GM18526 (cell line): Measurements from ENCODE around the gene PTPRJ.

Experiments
- POLR2A ChIP-seq: IDR thresholded peaks from 3 replicates; pipeline ENCODE4 v1.6.1; 2011; ENCODE audit not compliant: insufficient read length; ENCODE audit errors: extremely low read depth

PTPRJ gene

DNA sequence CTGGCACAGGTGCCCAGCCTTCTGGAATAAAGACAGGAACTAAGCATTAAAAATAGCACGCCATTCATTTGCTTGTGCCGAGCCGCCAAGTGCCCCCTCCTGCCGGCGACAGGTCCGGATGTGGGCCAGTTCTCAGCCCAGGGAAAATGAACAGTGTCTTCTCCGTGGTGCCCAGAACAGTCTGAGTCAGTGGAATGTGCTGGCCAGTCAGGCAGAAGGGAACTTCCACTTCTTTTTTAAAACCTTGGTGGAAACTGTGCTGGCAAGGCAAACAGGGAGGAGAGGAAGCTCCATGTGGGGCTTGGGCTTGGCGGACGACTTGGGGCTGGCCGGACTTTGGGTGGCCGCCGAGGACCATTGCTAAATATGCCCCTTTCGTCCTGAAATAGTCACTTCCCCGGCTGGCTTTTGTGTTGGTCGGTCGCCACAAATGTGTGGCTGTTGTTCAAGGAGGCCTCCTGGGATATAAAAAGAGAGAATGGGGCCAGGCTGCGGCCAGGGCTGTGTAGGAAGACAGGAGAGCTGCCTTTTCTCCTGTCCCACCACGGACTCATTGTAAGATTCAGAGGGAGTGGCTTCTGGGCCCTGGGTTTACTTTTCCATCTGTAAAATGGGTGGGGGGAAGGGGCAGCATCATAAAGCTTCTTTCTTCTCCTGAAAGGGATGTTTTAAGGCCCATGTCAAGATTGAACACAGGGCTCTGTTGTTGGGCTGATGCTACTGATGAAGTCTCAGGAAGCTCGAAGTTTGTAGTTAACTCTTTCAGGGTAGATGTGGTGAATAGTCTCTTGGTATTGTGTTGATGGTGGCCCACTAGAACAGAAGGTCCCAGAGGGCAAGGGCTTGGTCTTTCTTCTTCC is 101.0 kb downstream of the PTPRJ start:
- no peak for TF ChIP-seq POLR2A

- TF ChIP-seq POLR2A: no peak
These were observed 102.4 kb downstream of the PTPRJ start for GRCh38 chr11:48082771-48083170.

- no peak for TF ChIP-seq POLR2A
These were observed 103.1 kb downstream of the PTPRJ start for GRCh38 chr11:48083421-48083820.

DNA sequence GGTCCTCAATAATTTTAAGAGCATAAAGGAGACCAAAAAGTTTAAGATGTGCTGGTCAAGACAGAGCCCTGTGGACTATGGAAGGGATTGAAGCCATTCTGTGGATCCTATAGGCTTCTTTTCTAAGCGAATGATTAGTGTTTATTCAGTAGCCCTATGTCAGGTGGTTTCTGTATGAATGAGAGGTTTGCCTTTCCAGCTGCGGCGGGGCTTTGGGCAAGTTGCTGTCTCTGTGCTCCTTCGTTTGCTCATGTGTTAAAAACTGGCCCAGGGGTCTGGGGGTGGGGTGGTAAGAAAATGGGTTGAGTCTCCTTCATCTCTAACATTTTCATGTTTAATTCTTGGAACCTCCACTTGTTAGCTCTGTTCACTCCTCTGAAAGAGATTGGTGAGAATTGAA is 105.3 kb downstream of the PTPRJ start:
- TF ChIP-seq POLR2A: no peak

DNA sequence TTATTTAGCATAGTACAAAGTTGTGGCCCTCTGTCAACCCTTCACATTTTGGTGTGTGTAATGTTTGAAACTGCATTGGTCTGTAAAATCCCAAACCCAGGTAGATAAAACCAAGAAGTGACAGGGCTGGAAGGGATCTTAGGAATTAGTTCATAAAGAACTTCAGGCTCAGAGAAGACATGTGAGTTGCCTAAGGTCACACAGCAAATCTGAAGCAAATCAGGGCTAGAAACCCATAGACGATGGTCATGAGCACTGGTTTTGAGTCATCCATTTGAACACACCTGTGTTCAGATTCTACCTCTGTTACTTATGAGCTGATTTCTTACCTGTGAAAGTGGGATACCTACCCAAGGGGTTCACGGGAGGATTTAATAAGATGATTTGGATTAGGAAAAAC is 107.1 kb downstream of the PTPRJ start:
- no peak for TF ChIP-seq POLR2A

- TF ChIP-seq POLR2A: no peak
These were observed 107.8 kb downstream of the PTPRJ start for GRCh38 chr11:48087974-48088681.

- TF ChIP-seq POLR2A: no peak
These were observed 108.3 kb downstream of the PTPRJ start for GRCh38 chr11:48088682-48089050.

DNA sequence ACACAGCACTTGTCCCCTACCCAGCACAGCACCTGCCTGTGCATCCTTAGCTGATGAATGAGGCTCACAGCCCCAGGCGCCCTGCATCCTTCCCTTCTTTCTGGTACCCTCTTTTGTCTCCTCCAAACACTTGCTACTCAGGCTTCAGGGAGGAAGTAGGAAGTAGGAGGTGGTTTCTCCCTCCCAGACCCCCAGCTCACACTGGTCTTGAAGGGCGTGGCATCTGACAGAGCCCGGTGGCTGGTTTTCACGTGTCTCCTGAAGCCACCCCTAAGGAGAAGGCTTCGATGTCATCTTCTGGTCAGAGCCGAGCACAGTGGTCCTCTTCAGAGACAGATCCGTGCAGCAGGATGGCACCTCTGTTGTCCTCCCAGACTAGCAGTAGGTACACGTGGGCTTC is 109.8 kb downstream of the PTPRJ start:
- TF ChIP-seq POLR2A: no peak

DNA sequence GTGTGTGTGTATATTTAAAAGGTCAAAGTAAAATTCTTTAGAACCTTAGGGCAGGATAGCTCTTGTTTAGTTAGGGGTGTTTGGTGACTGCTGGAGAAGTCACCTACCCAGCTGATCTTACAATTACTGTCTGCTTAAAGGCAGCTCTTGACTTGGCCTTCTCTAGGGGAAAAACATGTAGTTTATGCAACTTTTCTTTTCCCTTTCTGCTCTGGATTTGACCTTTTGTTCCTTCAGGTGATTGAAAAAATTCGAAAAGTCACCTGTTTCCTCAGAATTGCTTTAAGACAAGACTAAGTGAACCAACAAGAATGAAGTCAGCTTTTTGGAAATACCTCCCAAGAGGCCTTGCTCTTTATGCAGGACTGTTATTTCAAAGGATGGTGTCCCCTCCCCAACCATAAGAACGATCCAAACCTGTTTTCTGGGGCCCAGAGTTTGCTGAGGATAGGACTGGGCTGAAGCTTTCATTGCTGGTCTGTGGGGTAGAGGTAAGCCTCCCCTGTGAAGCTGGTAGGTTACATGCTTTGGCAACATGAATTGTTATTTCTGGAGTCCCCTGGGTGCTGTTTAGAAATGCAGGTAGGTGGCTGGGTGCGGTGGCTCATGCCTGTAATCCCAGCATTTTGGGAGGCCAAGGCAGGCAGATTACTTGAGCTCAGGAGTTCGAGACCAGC is 111.2 kb downstream of the PTPRJ start:
- no peak for TF ChIP-seq POLR2A

DNA sequence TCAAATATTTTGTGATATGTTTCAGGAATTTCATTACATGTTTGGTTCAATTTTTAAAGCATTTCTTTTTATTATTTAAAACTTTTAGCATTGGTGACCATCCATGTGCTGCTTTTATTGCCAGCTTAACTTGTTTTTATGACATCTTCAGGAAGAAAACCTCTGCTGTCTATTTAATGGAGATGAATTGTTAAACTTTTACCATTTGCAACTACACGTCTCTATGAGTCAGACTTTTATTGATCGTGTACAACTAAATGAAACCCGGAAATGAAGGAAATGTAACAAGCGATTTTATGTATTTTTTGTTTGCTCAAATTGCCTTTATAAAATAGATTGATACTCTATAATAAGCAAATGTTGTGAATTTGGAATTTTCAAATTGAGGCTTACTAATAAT is 113.0 kb downstream of the PTPRJ start:
- TF ChIP-seq POLR2A: no peak

DNA sequence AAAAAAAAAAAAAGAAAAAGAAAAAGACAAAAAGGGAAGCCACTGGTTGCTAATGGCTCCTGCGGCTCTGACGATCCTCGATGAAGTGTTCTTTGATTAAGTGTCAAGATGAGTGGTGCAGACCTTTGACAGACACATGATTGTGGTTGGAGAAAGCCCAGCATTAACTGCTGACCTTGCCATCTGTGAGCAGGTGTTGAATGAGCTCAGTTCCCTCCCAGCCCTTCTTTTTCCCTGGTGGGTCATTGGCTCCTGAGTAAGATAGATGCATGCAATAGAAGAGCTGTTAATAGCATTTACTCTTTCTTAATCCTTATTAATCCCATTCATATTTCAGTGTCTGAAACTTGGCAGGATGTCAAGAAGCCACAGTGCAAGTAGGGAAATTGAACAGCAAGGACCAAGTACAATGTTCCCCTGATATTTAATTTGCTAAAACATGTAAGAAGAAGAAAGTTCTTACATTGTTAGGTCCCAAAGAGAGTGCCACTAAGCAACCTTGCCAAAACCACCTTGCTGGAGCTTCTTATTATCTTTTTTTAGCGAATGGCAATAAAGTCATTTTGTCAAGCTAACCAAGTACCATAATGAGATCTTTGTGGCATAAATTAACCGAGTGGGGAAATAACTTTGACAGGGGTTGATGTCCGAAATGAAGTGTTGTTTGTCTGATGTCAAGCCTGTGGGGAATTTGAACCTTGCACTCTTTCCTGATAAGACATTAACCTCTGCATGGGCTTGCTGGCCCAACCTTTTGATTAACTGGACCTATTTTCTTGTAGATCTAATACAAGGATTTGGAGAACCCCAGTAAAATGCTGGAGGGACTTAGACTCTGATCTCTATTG is 113.7 kb downstream of the PTPRJ start:
- TF ChIP-seq POLR2A: no peak

- no peak for TF ChIP-seq POLR2A
These were observed 114.4 kb downstream of the PTPRJ start for GRCh38 chr11:48094643-48095339.

DNA sequence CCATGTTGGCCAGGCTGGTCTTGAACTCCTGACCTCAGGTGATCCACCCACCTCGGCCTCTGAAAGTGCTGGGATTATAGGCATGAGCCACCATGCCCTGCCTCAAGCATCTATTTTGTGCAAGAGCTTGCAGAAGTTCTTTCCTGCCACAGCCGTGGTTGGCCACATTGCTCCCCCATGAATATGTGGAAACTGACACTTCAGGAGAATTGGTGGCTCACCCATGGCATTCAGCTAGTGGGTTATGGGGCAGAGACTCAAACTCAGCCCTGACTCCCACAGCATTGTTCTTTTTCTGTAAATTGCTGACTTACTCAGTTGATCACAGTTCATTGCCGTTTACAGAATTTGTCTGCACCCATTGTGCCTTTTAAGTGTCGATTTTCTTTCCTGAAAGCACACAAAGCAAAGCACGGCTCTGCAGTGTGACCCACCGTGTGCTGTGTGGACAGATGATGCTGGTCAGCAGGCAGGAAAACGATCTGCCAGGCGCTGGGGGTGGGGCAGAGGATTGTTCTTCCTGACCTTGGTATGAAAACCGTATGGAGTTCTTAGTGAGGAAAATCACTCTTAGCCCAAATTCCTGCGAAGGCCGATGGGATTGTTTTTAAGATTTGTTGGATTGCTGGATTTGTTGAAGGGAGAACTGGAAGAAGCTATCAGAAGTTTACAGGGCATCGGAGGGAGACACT is 115.6 kb downstream of the PTPRJ start:
- TF ChIP-seq POLR2A: no peak
